ENCODE data around the gene HPGDS. TPM values are rescaled to one million over a fixed set of nuclear protein-coding genes. Genes with fewer than 3 reads are reported as not detected.

HPGDS gene
- total RNA-seq, 2 donors from 2014 or later, result not detected

DNA sequence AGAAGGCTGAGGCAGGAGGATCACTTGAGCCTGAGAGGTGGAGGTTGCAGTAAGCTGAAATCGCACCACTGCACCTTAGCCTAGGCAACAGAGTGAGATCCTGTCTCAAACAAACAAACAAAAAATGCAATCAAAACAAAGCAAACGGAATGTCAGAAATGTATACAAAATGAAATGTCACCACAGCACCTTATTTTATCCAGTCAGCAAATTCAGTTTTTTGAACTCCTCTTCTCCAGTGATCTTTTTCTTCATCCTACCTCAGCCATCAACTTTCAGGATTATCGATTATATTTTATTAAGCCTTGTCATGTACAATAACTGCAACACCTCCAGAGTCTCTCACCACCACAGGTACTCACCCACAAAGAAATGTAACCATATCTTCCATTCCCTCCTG lies 31.1 kb upstream of the HPGDS start:
- no peak for DNase-seq
- WGBS, 2 experiments (ENCODE audit: insufficient coverage in 1 of 2, insufficient read length in 1 of 2), result 75 to 92% methylated on average over 1 to 3 of the region's 3 CpGs

DNA sequence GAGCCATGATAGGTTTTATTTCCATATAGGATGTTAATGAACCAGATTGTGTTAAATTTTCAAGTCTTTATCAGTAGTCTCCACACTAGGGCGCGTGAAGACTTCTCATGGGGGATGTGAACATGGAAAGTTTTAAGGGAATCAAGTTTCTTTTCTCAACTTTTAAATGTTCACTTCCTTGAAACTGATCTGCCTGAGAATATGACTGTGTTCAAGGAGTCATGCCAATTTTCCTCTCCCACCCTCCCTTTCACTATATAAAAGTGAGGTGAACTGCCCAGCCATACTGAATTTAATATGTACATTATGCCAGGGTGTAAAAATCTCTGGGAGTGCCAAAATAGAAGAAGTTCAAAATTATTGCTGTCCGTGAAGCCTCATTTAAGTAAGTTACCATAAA lies 30.4 kb upstream of the HPGDS start:
- Mint-ChIP-seq H3K4me3 (no peak overlapping the region), H3K36me3 (ENCODE audit: low read depth) (no peaks in the 10 kb centered on the region), H3K9me3 (no peaks in the 10 kb centered on the region), H3K27ac (no peak overlapping the region), H3K4me1 (peaks cover 12% of the 10 kb centered on the region), H3K27me3 (ENCODE audit: insufficient read depth) (no peaks in the 10 kb centered on the region)
- no peaks in the 10 kb centered on the region for H3K9me3 ChIP-seq (ENCODE audit: control insufficient read depth, low read length)
- no peaks in the 10 kb centered on the region for H3K27me3 ChIP-seq (ENCODE audit: control insufficient read depth, insufficient read depth, low read length, poor library complexity, severe bottlenecking)
- H3K27ac ChIP-seq (ENCODE audit: low read depth, low read length), result no peak overlapping the region
- no peak overlapping the region for H3K9ac ChIP-seq (ENCODE audit: extremely low read depth, low read length, poor library complexity, severe bottlenecking)
- H3K36me3 ChIP-seq (ENCODE audit: control insufficient read depth, insufficient read depth, low read length), result no peaks in the 10 kb centered on the region
- no peaks in the 10 kb centered on the region for H3K4me1 ChIP-seq (ENCODE audit: control insufficient read depth, insufficient read depth, low read length)
- DNase-seq, result no peak
- no peak overlapping the region for H3K4me3 ChIP-seq (ENCODE audit: low read length)
- 86 to 100% methylated on average over 2 to 3 of the region's 3 CpGs for WGBS, 2 experiments (ENCODE audit: insufficient coverage in 1 of 2, insufficient read length in 1 of 2)
- TF ChIP-seq, protein P1, sequence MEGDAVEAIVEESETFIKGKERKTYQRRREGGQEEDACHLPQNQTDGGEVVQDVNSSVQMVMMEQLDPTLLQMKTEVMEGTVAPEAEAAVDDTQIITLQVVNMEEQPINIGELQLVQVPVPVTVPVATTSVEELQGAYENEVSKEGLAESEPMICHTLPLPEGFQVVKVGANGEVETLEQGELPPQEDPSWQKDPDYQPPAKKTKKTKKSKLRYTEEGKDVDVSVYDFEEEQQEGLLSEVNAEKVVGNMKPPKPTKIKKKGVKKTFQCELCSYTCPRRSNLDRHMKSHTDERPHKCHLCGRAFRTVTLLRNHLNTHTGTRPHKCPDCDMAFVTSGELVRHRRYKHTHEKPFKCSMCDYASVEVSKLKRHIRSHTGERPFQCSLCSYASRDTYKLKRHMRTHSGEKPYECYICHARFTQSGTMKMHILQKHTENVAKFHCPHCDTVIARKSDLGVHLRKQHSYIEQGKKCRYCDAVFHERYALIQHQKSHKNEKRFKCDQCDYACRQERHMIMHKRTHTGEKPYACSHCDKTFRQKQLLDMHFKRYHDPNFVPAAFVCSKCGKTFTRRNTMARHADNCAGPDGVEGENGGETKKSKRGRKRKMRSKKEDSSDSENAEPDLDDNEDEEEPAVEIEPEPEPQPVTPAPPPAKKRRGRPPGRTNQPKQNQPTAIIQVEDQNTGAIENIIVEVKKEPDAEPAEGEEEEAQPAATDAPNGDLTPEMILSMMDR (conservative IDR thresholded peaks at IDR 0.05), result no peak

More for the DNA sequence above, 31.1 kb upstream of the HPGDS start:
- Mint-ChIP-seq H3K36me3 (ENCODE audit: low read depth) (no peaks in the 10 kb centered on the region), H3K4me3 (no peak overlapping the region), H3K27me3 (ENCODE audit: insufficient read depth) (no peaks in the 10 kb centered on the region), H3K9me3 (no peaks in the 10 kb centered on the region), H3K27ac (no peak overlapping the region), H3K4me1 (peaks cover 19% of the 10 kb centered on the region)
- no peaks in the 10 kb centered on the region for H3K9me3 ChIP-seq (ENCODE audit: control insufficient read depth, low read length)
- no peaks in the 10 kb centered on the region for H3K36me3 ChIP-seq (ENCODE audit: control insufficient read depth, insufficient read depth, low read length)
- H3K27ac ChIP-seq (ENCODE audit: low read depth, low read length), result no peak overlapping the region
- TF ChIP-seq, protein P1 (conservative IDR thresholded peaks at IDR 0.05), result no peak
- H3K27me3 ChIP-seq (ENCODE audit: control insufficient read depth, insufficient read depth, low read length, poor library complexity, severe bottlenecking), result no peaks in the 10 kb centered on the region
- H3K4me1 ChIP-seq (ENCODE audit: control insufficient read depth, insufficient read depth, low read length), result no peaks in the 10 kb centered on the region
- no peak overlapping the region for H3K4me3 ChIP-seq (ENCODE audit: low read length)
- H3K9ac ChIP-seq (ENCODE audit: extremely low read depth, low read length, poor library complexity, severe bottlenecking), result no peak overlapping the region

GRCh38 chr4:94372228-94372978 lies 29.8 kb upstream of the HPGDS start:
- Mint-ChIP-seq H3K4me1 (peaks cover 12% of the 10 kb centered on the region), H3K36me3 (ENCODE audit: low read depth) (no peaks in the 10 kb centered on the region), H3K27ac (no peak overlapping the region), H3K9me3 (peaks cover under 1% of the 10 kb centered on the region), H3K4me3 (no peak overlapping the region), H3K27me3 (ENCODE audit: insufficient read depth) (no peaks in the 10 kb centered on the region)
- WGBS, 2 experiments (ENCODE audit: insufficient coverage in 1 of 2, insufficient read length in 1 of 2), result 92 to 95% methylated on average over 2 to 4 of the region's 4 CpGs
- no peak overlapping the region for H3K9ac ChIP-seq (ENCODE audit: extremely low read depth, low read length, poor library complexity, severe bottlenecking)
- DNase-seq, result no peak
- no peaks in the 10 kb centered on the region for H3K27me3 ChIP-seq (ENCODE audit: control insufficient read depth, insufficient read depth, low read length, poor library complexity, severe bottlenecking)
- no peak overlapping the region for H3K27ac ChIP-seq (ENCODE audit: low read depth, low read length)
- H3K4me3 ChIP-seq (ENCODE audit: low read length), result no peak overlapping the region
- TF ChIP-seq, protein P1 (conservative IDR thresholded peaks at IDR 0.05), result no peak
- no peaks in the 10 kb centered on the region for H3K36me3 ChIP-seq (ENCODE audit: control insufficient read depth, insufficient read depth, low read length)
- no peaks in the 10 kb centered on the region for H3K9me3 ChIP-seq (ENCODE audit: control insufficient read depth, low read length)
- no peaks in the 10 kb centered on the region for H3K4me1 ChIP-seq (ENCODE audit: control insufficient read depth, insufficient read depth, low read length)

Data from endodermal cell (in vitro differentiated cells).